Heart left ventricle (tissue), 13 donors: ENCODE measurements around the gene PTPRD.
A peak's percentile ranks its signal among the peaks of the same experiment; 100 is the strongest.

Source experiments
- POLR2A ChIP-seq, 2 donors: fragments of 450-650 bp; IDR thresholded peaks; one replicate each; pipeline ENCODE4 v1.6.1; 2017; ENCODE audit warnings: antibody characterized with exemption in 2 of 2, mild to moderate bottlenecking in 2 of 2, moderate library complexity in 2 of 2
- TF ChIP-seq, protein P1 (sequence below), 12 donors: fragments of 200-600 bp; sonication (generic) in 4 of 12; IDR thresholded peaks; one replicate each; pipeline versions ENCODE4 v1.5.0 to v1.8.0; 2018 to 2022; ENCODE audit warnings: antibody characterized with exemption in 12 of 12, mild to moderate bottlenecking in 5 of 12
- donor health status: ischemic (EF 13 %, LVEDD 7.1; RV severe dilation, severe dysfunction).
- donor health status: DM: no; HTN: yes; CAD: no.
- donor health status: DM: no; HTN: no; CAD: no.
- donor health status: ischemic (EF 25% LVEDD 6.9; RV normal size, moderate dysfunction).
- donor health status: ischemic (EF 25% LVEDD 5.7; RV mildly dilated, moderate dysfunction).
- donor health status: ischemic (EF 35%, LVEDD 5.7; RV mildly dilated, moderate dysfunction).
- donor health status: nonischemic (EF 11% LVEDD 7.7; RV severe dilation, severe dysfunction).
- donor health status: DM: yes; HTN: yes; CAD: no.
- donor health status: PGD.
- donor health status: ischemic (EF 29% LVEDD 5.4; RV normal size, mild dysfunction).
- donor health status: nonischemic (EF 23%, LVEDD 6.1; RV moderate dilation, normal function).

DNA sequence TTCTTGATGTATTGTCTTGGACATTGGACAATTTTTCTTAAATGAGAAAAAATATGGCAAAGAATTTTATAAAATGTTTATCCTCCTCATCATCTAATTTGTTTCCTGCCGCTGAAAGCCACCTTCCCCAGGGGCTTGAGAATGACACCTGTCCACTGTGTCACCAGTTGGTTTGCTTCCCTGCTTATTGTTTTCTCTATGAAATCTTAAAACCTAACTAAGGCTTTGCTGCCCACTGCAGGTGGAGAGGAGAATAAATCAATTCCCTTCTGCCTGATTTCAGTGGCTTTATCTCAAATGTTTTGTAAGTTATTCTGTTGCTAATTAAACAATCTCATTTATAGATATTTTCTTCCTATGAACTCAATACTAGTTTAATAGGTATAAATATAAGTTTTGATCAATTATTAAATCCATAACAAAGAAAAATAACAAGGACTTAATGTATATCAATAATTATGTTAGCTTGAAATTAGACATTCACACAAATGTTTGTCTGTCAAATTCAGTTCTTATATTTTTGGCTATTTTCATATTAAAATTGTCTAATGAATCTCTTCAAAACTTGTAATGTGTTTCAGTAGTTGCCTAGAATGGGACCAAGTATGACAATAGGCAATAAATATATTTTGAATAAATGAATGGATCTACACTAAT lies 822.5 kb downstream of the PTPRD start:
- no peak for TF ChIP-seq POLR2A (IDR thresholded peaks at IDR 0.05)
- TF ChIP-seq, protein P1, sequence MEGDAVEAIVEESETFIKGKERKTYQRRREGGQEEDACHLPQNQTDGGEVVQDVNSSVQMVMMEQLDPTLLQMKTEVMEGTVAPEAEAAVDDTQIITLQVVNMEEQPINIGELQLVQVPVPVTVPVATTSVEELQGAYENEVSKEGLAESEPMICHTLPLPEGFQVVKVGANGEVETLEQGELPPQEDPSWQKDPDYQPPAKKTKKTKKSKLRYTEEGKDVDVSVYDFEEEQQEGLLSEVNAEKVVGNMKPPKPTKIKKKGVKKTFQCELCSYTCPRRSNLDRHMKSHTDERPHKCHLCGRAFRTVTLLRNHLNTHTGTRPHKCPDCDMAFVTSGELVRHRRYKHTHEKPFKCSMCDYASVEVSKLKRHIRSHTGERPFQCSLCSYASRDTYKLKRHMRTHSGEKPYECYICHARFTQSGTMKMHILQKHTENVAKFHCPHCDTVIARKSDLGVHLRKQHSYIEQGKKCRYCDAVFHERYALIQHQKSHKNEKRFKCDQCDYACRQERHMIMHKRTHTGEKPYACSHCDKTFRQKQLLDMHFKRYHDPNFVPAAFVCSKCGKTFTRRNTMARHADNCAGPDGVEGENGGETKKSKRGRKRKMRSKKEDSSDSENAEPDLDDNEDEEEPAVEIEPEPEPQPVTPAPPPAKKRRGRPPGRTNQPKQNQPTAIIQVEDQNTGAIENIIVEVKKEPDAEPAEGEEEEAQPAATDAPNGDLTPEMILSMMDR (IDR thresholded peaks at IDR 0.05) = peak; percentile 9 to 65 (median 38)
